GM21515 (cell line): Measurements from ENCODE around the gene SETSIP.
"Not testable (repeated sequence)": the region's sequence is repeated elsewhere in the genome, so short reads cannot be mapped to it uniquely, and the experiment has no call there.

Source experiments
- ATAC-seq: cut with Tn5 transposase; IDR thresholded peaks from one replicate; pipeline ENCODE4 v1.9.1; 2021; ENCODE audit not compliant: unreplicated experiment

The SETSIP gene

GRCh38 chr1:92065042-92065441 is 10.2 kb downstream of the SETSIP start:
- ATAC-seq: no peak

GRCh38 chr1:92051948-92052347 is 23.3 kb downstream of the SETSIP start:
- ATAC-seq: no peak

DNA sequence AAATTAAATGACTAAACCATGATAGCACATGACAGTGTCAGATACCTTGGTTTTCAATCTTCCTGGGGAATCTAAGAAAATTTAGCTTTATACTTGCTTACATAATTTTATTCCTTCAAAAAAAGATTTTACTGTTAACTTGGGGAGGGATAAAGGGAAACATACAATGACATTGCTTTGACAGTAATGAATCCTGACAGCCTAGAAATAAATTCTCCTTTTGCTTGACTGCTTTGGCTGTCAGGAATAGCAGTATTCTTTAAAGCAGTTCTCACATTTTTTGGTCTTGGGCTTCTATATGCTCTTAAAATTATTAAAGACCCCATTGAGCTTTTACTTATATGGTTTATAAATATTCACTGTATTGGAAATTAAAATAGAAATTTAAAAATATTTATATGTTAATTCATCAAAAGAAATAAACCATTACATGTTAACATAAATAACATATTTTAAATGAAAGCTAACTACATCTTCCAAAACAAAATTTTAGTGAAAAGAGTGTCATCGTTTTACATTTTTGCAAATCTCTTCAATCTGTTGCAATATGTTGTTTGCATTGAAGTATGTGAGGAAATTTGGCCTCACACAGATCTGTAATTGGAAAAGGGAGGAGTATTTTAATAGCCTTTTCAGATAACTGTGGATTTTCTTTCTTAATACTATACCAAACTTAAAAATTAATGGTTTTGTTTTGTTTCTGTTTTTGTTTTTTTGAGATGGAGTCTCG is 29.3 kb downstream of the SETSIP start:
- ATAC-seq: no peak

GRCh38 chr1:92043621-92044020 is 31.6 kb downstream of the SETSIP start:
- no peak for ATAC-seq

DNA sequence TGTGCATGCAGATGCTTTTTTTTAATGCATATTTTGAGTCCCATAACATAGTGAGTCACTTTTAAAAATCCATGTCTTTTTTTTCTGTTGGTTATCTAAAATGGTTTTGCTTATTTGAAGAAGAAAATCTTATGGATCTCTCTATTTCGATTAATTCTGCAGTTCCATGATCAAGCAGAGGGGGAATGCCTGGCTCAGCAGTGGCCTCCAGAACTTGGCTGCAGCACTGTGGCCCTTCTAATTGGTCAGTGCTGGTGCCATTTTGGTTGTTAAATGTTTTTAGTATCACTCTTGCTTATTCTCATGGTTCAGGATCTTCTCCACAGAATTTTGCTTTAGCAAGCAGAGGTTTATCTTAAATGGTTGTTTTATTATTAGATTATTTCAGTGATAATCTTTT is 34.2 kb downstream of the SETSIP start:
- no peak for ATAC-seq

GRCh38 chr1:92038695-92039346 is 36.4 kb downstream of the SETSIP start:
- ATAC-seq: no peak

DNA sequence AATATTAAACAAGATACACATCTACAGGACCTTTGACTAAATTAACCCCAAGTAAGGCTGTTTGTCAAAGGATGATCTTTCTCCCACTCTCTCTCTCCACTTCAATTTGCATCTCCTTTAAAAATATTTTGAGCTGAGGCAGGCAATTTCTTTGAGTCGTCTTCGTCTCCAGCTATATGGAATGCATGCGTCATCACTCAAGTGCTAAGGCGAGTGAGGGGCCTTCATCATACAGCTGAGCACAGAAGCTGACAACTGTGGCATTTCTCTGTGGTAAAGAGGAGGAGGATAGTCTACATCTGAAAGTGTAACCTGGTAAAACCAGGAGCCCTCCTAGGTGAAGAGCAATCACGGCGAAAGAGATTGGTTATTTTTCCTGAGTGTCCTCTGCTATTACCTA is 37.8 kb downstream of the SETSIP start:
- ATAC-seq: no peak

DNA sequence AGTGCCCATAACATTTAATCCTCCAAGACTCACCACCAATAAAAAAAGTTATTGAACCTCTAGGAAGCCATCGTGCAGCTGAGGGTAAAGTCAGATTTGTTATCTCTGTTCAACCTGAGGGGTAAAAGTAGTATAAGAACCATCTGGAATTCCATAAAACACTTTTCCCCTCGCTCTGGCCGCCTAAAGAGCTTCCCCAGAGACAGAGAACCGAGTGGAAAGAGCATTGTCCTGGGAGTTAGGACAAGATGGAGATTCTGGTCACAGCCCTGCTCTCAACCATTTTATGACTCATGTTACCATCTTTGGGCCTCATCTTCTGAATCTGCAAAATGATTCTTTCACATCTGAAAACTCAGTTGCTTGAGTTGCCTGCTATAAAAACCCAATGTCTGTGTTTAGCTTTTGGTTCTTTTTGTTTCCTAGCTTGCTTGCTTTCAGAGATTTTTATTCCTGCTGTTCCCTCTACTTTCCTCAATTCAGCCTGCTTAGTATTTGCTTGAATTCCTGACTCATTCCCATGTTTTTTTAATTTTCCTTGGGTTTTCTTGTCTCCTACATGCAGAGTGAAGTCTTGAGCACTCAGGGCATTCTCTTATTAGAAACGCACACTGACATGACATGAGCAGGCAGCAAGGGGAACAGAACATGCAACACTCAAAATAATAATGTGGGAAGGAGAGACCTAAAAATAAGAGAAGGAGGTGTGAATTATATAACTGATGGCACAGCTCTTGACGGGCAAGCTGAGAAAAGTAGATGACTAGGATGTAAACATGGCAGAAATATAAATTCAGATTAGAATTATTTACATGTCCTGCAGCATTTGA is 43.7 kb downstream of the SETSIP start:
- ATAC-seq: no peak

DNA sequence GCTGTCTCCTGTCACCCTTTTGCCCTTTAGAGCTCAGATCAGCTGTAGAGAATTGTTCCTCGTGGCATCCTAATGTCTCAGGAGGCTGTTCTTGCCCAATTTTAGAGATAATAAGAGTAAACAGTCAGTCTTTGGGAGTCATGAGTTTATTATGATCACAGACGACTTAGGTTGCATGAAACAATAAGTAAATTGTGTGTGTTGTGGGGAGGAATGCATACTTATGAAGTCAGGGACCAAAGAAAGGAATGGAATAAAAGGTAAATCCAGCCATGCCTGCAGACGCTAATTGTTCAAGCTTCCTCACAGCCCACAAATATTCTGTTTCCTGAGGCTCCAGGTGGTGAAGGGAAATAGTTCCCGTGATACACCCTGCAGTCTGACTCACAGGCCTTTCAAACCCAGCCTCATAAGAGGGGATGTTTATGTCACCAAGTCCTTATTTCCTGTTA is 44.5 kb downstream of the SETSIP start:
- ATAC-seq: no peak

GRCh38 chr1:92029241-92029922 is 45.8 kb downstream of the SETSIP start:
- ATAC-seq: no peak

DNA sequence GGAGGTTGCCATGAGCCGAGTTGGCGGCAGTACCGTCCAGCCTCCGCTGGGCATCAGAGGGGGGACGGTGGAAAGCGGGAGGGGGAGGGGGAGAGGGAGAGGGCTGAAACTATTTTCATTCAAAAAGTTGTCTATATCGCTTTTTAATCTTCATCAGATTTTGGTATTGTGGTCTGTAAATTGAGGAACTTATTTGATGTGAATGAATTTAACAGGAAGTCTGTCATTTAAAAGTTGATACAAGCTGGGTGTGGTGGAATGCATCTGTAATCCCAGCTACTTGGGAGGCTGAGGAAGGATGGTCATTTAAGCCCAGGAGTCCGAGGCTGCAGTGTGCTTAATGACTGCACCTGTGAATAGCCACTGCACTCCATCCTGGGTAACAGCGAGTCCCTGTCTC is 48.4 kb downstream of the SETSIP start:
- no peak for ATAC-seq

GRCh38 chr1:92026042-92026441 is 49.2 kb downstream of the SETSIP start:
- not testable (repeated sequence) for ATAC-seq
